ENCODE results near the gene UBE2E1. TPM values are rescaled to one million over a fixed set of nuclear protein-coding genes. Genes with fewer than 3 reads are reported as not detected.

UBE2E1 gene
- total and polyA plus RNA-seq, 8 donors: 3.2 to 226 (median 78.1) TPM

- TF ChIP-seq CTCF (IDR thresholded peaks at IDR 0.05) (no peak), POLR2A (IDR thresholded peaks at IDR 0.05) (no peak)
- Histone ChIP-seq H3K9me3 (no peaks in the 10 kb centered on the region), H3K27me3 (no peaks in the 10 kb centered on the region), H3K36me3 (no peaks in the 10 kb centered on the region), H3K4me3 (no peak overlapping the region), H3K27ac (no peak overlapping the region), H3K4me1 (peaks cover 12 to 69% (median 39%) of the 10 kb centered on the region in 4 donors)
- intact Hi-C loops (cut with DNase I; ENCODE audit: low total_unique reads): no loop called here
- 96 to 97% (median 97%) methylated on average over 4 of the region's 4 CpGs for WGBS, 5 donors
- no peak for DNase-seq
Observed at GRCh38 chr3:23825802-23826201, 20.0 kb downstream of the UBE2E1 start.

- intact Hi-C loops (cut with DNase I; ENCODE audit: low total_unique reads): no loop called here
- DNase-seq: peak in 1 of 2 donors; percentile 43
- no peak overlapping the region for H3K4me3 ChIP-seq
- H3K27ac ChIP-seq: no peak overlapping the region
- TF ChIP-seq EP300 (IDR thresholded peaks at IDR 0.05) (no peak), POLR2AphosphoS5 (IDR thresholded peaks at IDR 0.05) (no peak), CTCF (IDR thresholded peaks at IDR 0.05) (no peak), POLR2A (IDR thresholded peaks at IDR 0.05) (no peak)
- no peaks in the 10 kb centered on the region for H3K36me3 ChIP-seq
- H3K9me3 ChIP-seq: no peaks in the 10 kb centered on the region
- H3K4me1 ChIP-seq: peaks cover 12 to 72% (median 42%) of the 10 kb centered on the region in 4 donors
- WGBS, 5 donors: 25 to 48% (median 38%) methylated on average over 1 of the region's 1 CpG
- H3K27me3 ChIP-seq: no peaks in the 10 kb centered on the region
Observed at GRCh38 chr3:23826382-23827064, 20.8 kb downstream of the UBE2E1 start.

GRCh38 chr3:23829242-23829934 lies 23.6 kb downstream of the UBE2E1 start:
- DNase-seq: no peak
- no peaks in the 10 kb centered on the region for H3K27me3 ChIP-seq
- H3K27ac ChIP-seq: no peak overlapping the region
- intact Hi-C loops (cut with DNase I; ENCODE audit: low total_unique reads): no loop called here
- H3K4me3 ChIP-seq: no peak overlapping the region
- no peaks in the 10 kb centered on the region for H3K36me3 ChIP-seq
- no peaks in the 10 kb centered on the region for H3K9me3 ChIP-seq
- H3K4me1 ChIP-seq: peaks cover 6 to 67% (median 38%) of the 10 kb centered on the region in 4 donors
- WGBS, 5 donors: 66 to 84% (median 69%) methylated on average over 5 of the region's 5 CpGs
- no peak for TF ChIP-seq POLR2A (IDR thresholded peaks at IDR 0.05)
- no peak for TF ChIP-seq EP300 (IDR thresholded peaks at IDR 0.05)
- TF ChIP-seq POLR2AphosphoS5 (IDR thresholded peaks at IDR 0.05): no peak
- no peak for TF ChIP-seq CTCF (IDR thresholded peaks at IDR 0.05)

- peaks cover 0 to 62% (median 29%) of the 10 kb centered on the region in 4 donors for H3K4me1 ChIP-seq
- TF ChIP-seq CTCF (IDR thresholded peaks at IDR 0.05) (no peak), EP300 (IDR thresholded peaks at IDR 0.05) (no peak), POLR2A (IDR thresholded peaks at IDR 0.05) (no peak), POLR2AphosphoS5 (IDR thresholded peaks at IDR 0.05) (no peak)
- intact Hi-C loops (cut with DNase I; ENCODE audit: low total_unique reads): no loop called here
- no peak for DNase-seq
- H3K27ac ChIP-seq: no peak overlapping the region
- no peaks in the 10 kb centered on the region for H3K9me3 ChIP-seq
- H3K27me3 ChIP-seq: no peaks in the 10 kb centered on the region
- H3K4me3 ChIP-seq: no peak overlapping the region
- no peaks in the 10 kb centered on the region for H3K36me3 ChIP-seq
- 74 to 87% (median 84%) methylated on average over 5 of the region's 5 CpGs for WGBS, 5 donors
Observed at GRCh38 chr3:23830869-23831484, 25.2 kb downstream of the UBE2E1 start.

Data from stomach (tissue), 9 donors.